HG03378 (cell line): ENCODE results near the gene LIME1.
"Not testable (repeated sequence)": the region's sequence is repeated elsewhere in the genome, so short reads cannot be mapped to it uniquely, and the experiment has no call there.

Source experiments
- ATAC-seq: cut with Tn5 transposase; IDR thresholded peaks from one replicate; pipeline ENCODE4 v1.9.1; 2021; ENCODE audit warnings: mild to moderate bottlenecking, moderate library complexity; ENCODE audit not compliant: unreplicated experiment

The LIME1 gene

GRCh38 chr20:63707558-63708300 lies 28.7 kb upstream of the LIME1 start, which contains the start of the genes ARFRP1 and ZGPAT:
ARFRP1 (minus strand) TSS chr20:63707976; CDS start chr20:63707091, 885 bp downstream.
ZGPAT (plus strand) TSS chr20:63708039; CDS start chr20:63708581, 542 bp downstream.
- no peak for ATAC-seq

GRCh38 chr20:63708301-63709148 lies 27.9 kb upstream of the LIME1 start:
- no peak for ATAC-seq

GRCh38 chr20:63709149-63709527 lies 27.3 kb upstream of the LIME1 start:
- ATAC-seq: no peak

GRCh38 chr20:63711085-63711645 lies 25.3 kb upstream of the LIME1 start:
- ATAC-seq: no peak

GRCh38 chr20:63712191-63712590 lies 24.3 kb upstream of the LIME1 start:
- ATAC-seq: no peak

- no peak for ATAC-seq
Observed at GRCh38 chr20:63714858-63715257, 21.6 kb upstream of the LIME1 start.

GRCh38 chr20:63718996-63719395 lies 17.5 kb upstream of the LIME1 start:
- ATAC-seq: no peak

- not testable (repeated sequence) for ATAC-seq
Observed at GRCh38 chr20:63722967-63723622, 13.4 kb upstream of the LIME1 start.

GRCh38 chr20:63730189-63730733 lies 6.2 kb upstream of the LIME1 start:
- not testable (repeated sequence) for ATAC-seq

GRCh38 chr20:63731410-63731809 lies 5.1 kb upstream of the LIME1 start:
- no peak for ATAC-seq

- ATAC-seq: no peak
Observed at GRCh38 chr20:63732118-63733095, 4.1 kb upstream of the LIME1 start.

GRCh38 chr20:63733117-63733516 lies 3.3 kb upstream of the LIME1 start:
- no peak for ATAC-seq

GRCh38 chr20:63733579-63734081 lies 2.8 kb upstream of the LIME1 start:
- ATAC-seq: no peak

- no peak for ATAC-seq
Observed at GRCh38 chr20:63734111-63734945, 2.1 kb upstream of the LIME1 start.

- ATAC-seq: no peak
Observed at GRCh38 chr20:63734946-63735858, 1.3 kb upstream of the LIME1 start.

- no peak for ATAC-seq
Observed at GRCh38 chr20:63736893-63737694, 630 bp downstream of the LIME1 start.

GRCh38 chr20:63737695-63737944 lies 1.2 kb downstream of the LIME1 start:
- no peak for ATAC-seq
